Right atrium auricular region (tissue), 2 donors: ENCODE results near the gene CACNA1D. TPM values are rescaled to one million over a fixed set of nuclear protein-coding genes. Genes with fewer than 3 reads are reported as not detected.
"Not testable (repeated sequence)": the region's sequence is repeated elsewhere in the genome, so short reads cannot be mapped to it uniquely, and the experiment has no call there.

Experiments used
- DNase-seq: peaks from one replicate; pipeline ENCODE4 v3.0.0-alpha.2; 2019; ENCODE audit warnings: low spot score
- H3K27ac ChIP-seq, 2 donors: fragments of 200-600 bp; sonication (generic); 1 replicate in 1 of 2; 2 replicates in 1 of 2; pipeline ENCODE4 v1.5.1; 2016 to 2019
- H3K27me3 ChIP-seq, 2 donors: fragments of 200-600 bp; sonication (generic); one replicate each; pipeline versions ENCODE4 v1.5.1 to v1.6.0; 2017 to 2019
- H3K36me3 ChIP-seq: fragments of 200-600 bp; sonication (generic); one replicate; pipeline ENCODE4 v1.5.1; 2016
- H3K4me1 ChIP-seq, 2 donors: fragments of 200-600 bp; sonication (generic); one replicate each; pipeline versions ENCODE4 v1.5.1 to v1.6.0; 2017 to 2019
- H3K4me3 ChIP-seq, 2 donors: fragments of 200-600 bp; sonication (generic); 1 replicate in 1 of 2; 2 replicates in 1 of 2; pipeline ENCODE4 v1.5.1; 2017 to 2019; ENCODE audit warnings: mild to moderate bottlenecking in 1 of 2, moderate library complexity in 1 of 2
- H3K9me3 ChIP-seq, 2 donors: fragments of 200-600 bp; sonication (generic); one replicate each; pipeline ENCODE4 v1.5.1; 2019
- total RNA-seq, 2 donors: library from RNA; depleted of rRNA; stranded (reverse); fragments of >200 nt; gene quantifications; one replicate each; pipeline ENCODE4 v1.1.0, GENCODE V29; 2016
- TF ChIP-seq, protein P1 (sequence below), 2 donors: fragments of 200-600 bp; sonication (generic); IDR thresholded peaks; one replicate each; pipeline ENCODE4 v1.5.1; 2019; ENCODE audit warnings: antibody characterized with exemption in 2 of 2

The CACNA1D gene
- total RNA-seq, 2 donors from 2014 or later = 2.7 to 9.6 TPM

DNA sequence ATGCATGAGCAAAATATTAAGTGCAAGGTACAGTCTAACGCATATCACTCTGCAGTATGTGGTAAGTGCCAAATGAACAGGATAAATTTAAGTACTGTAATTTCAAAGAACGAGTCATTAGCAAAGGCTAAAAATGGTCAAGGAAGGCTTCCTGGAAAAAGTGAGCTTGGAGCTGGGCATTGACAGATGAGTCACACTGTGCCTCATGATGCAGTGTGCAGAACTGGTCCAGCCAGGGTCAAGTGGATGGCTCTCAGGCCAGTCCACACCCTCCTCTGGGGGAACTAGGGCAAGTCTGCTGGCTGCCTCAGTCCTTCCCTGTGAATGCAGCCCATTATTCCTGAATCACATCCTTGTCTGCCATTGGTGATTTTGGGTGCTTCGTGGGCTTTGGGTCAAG lies 76.3 kb downstream of the CACNA1D start:
- TF ChIP-seq, protein P1, sequence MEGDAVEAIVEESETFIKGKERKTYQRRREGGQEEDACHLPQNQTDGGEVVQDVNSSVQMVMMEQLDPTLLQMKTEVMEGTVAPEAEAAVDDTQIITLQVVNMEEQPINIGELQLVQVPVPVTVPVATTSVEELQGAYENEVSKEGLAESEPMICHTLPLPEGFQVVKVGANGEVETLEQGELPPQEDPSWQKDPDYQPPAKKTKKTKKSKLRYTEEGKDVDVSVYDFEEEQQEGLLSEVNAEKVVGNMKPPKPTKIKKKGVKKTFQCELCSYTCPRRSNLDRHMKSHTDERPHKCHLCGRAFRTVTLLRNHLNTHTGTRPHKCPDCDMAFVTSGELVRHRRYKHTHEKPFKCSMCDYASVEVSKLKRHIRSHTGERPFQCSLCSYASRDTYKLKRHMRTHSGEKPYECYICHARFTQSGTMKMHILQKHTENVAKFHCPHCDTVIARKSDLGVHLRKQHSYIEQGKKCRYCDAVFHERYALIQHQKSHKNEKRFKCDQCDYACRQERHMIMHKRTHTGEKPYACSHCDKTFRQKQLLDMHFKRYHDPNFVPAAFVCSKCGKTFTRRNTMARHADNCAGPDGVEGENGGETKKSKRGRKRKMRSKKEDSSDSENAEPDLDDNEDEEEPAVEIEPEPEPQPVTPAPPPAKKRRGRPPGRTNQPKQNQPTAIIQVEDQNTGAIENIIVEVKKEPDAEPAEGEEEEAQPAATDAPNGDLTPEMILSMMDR (IDR thresholded peaks at IDR 0.05) = no peak
- Histone ChIP-seq H3K27me3 (no peaks in the 10 kb centered on the region), H3K36me3 (no peaks in the 10 kb centered on the region), H3K27ac (peak overlapping the region; percentile 7 to 42), H3K9me3 (no peaks in the 10 kb centered on the region), H3K4me3 (no peak overlapping the region), H3K4me1 (peaks cover 0 to 7% of the 10 kb centered on the region in 2 donors)
- no peak for DNase-seq

GRCh38 chr3:53571264-53571663 lies 76.9 kb downstream of the CACNA1D start:
- DNase-seq = no peak
- Histone ChIP-seq H3K4me3 (no peak overlapping the region), H3K36me3 (no peaks in the 10 kb centered on the region), H3K4me1 (peaks cover 0 to 7% of the 10 kb centered on the region in 2 donors), H3K27ac (peak overlapping the region; percentile 7 to 42), H3K9me3 (no peaks in the 10 kb centered on the region), H3K27me3 (no peaks in the 10 kb centered on the region)
- TF ChIP-seq, protein P1 (IDR thresholded peaks at IDR 0.05) = no peak

GRCh38 chr3:53572184-53572583 lies 77.8 kb downstream of the CACNA1D start:
- not testable (repeated sequence) for DNase-seq, H3K4me1 ChIP-seq, H3K4me3 ChIP-seq, H3K9me3 ChIP-seq, H3K36me3 ChIP-seq, H3K27me3 ChIP-seq, H3K27ac ChIP-seq

DNA sequence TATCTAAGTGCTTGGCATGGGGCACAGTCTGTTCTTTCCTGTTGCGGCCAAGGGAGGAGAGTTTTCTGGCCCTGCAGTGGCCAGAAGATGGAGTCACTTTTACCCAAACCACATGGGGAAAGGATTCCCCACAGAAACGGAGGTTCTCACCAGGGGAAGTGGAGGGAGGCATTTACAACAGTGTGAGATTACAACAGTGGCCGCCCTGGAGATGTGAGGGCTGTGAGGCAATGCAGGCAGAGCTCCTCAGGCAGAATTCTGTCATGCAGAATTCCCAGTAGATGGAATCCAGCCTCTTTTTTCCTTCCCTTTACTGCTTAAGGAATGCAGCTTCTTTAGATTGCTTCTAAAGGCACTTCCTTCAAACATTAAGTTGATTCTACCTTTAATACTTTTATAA lies 83.1 kb downstream of the CACNA1D start:
- H3K9me3 ChIP-seq = no peaks in the 10 kb centered on the region
- no peak overlapping the region for H3K4me3 ChIP-seq
- no peak overlapping the region for H3K27ac ChIP-seq
- TF ChIP-seq, protein P1 (IDR thresholded peaks at IDR 0.05) = no peak
- H3K27me3 ChIP-seq = no peaks in the 10 kb centered on the region
- DNase-seq = no peak
- no peaks in the 10 kb centered on the region for H3K36me3 ChIP-seq
- H3K4me1 ChIP-seq = no peaks in the 10 kb centered on the region

DNA sequence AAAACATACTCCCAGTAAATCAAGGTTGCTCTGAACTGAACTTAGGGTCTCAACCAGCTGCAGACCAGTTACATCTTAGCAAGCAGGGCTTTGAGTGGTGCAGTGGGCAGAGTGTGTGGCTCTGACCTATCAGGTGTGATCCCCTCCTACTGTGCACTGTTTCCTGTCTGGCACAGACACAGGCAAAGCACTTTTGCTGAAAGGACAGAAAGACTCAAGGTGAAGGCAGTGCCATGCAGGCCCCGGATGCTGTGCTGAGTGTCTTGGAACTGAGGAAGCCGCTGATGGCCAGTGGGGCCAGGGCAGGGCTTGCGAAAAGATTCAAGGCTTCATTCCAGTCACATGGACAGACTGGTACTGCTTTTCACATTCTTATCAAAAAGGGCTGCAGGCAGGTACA lies 85.2 kb downstream of the CACNA1D start:
- no peaks in the 10 kb centered on the region for H3K9me3 ChIP-seq
- H3K4me1 ChIP-seq = no peaks in the 10 kb centered on the region
- TF ChIP-seq, protein P1 (IDR thresholded peaks at IDR 0.05) = no peak
- H3K36me3 ChIP-seq = no peaks in the 10 kb centered on the region
- DNase-seq = no peak
- H3K27me3 ChIP-seq = no peaks in the 10 kb centered on the region
- H3K27ac ChIP-seq = no peak overlapping the region
- no peak overlapping the region for H3K4me3 ChIP-seq

DNA sequence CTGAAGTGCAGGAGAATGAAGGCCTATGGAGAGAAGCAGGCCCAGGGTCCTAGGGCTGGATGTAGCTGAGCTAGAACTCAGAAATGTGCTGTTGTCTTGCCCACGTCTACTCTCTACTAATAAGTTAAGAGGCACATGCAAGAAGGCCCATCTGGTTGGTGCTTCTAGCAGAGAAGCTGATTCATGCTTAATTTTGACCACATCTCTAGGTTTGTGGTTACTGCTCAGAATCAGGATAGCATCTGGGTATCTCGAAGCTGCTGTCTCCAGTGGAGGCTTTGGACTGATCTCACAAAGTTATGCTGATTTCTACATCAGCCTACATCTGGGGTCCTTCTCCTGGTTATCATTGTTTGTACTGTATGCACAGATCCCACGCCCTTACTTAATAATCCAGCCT lies 87.3 kb downstream of the CACNA1D start:
- H3K36me3 ChIP-seq = no peaks in the 10 kb centered on the region
- no peaks in the 10 kb centered on the region for H3K9me3 ChIP-seq
- H3K27ac ChIP-seq = no peak overlapping the region
- DNase-seq = no peak
- TF ChIP-seq, protein P1 (IDR thresholded peaks at IDR 0.05) = no peak
- no peaks in the 10 kb centered on the region for H3K27me3 ChIP-seq
- H3K4me3 ChIP-seq = no peak overlapping the region
- H3K4me1 ChIP-seq = no peaks in the 10 kb centered on the region
